Stimulated activated CD8-positive, alpha-beta memory T cell treated with anti-CD3 and anti-CD28 coated beads, Interleukin-2, amount 100 ng/mL, for 1 hour (primary cell): Measurements from ENCODE around the gene XYLB.

Experiments used
- DNase-seq, 2 donors: peaks; one replicate each; pipeline ENCODE4 v3.0.0-alpha.2; 2020; ENCODE audit warnings: low read depth in 2 of 2

XYLB gene

GRCh38 chr3:38454884-38455638 is 108.5 kb downstream of the XYLB start:
- DNase-seq, result no peak

- DNase-seq, result no peak
Measured at GRCh38 chr3:38455639-38456430, 109.2 kb downstream of the XYLB start.

- no peak for DNase-seq
Measured at GRCh38 chr3:38457111-38458003, 110.8 kb downstream of the XYLB start.

- DNase-seq, result no peak
Measured at GRCh38 chr3:38458796-38459498, 112.4 kb downstream of the XYLB start.

- no peak for DNase-seq
Measured at GRCh38 chr3:38459499-38460048, 113.0 kb downstream of the XYLB start.

- DNase-seq, result no peak
Measured at GRCh38 chr3:38460377-38461270, 114.0 kb downstream of the XYLB start.
